Measurements from ENCODE around the gene MS4A10.
A peak's percentile ranks its signal among the peaks of the same experiment; 100 is the strongest.
"Not testable (repeated sequence)": the region's sequence is repeated elsewhere in the genome, so short reads cannot be mapped to it uniquely, and the experiment has no call there.

Gene MS4A10

GRCh38 chr11:60785136-60785535 is at the start of gene MS4A10:
TSS of gene MS4A10 (plus strand) at chr11:60785333. CDS start at chr11:60790336, 5,003 bp downstream.
- DNase-seq = no peak

- DNase-seq = no peak
Measured at GRCh38 chr11:60739114-60739513, 46.0 kb upstream of the MS4A10 start.

DNA sequence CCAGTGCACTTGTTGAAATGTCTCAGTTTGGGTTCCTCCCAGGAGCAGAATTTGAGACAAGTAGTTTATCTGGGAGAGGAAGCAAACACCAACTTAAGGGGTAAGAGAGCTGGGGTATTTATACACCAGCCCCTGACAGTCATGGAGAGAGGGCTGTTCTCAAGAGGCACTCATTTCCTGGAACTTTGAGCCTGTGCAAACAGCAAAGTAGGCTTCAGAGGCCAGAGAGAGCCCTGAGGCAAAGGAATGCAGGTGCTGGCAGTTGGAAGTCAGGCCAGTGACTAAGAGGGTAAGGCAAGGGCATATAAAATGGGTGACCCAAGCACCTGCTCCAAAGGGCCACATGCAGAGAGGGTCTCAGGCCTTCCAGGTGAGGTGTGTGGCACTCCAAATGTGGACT is 44.6 kb upstream of the MS4A10 start:
- no peak for DNase-seq

GRCh38 chr11:60741421-60741820 is 43.7 kb upstream of the MS4A10 start:
- DNase-seq = no peak

GRCh38 chr11:60743058-60743457 is 42.1 kb upstream of the MS4A10 start:
- no peak for DNase-seq

DNA sequence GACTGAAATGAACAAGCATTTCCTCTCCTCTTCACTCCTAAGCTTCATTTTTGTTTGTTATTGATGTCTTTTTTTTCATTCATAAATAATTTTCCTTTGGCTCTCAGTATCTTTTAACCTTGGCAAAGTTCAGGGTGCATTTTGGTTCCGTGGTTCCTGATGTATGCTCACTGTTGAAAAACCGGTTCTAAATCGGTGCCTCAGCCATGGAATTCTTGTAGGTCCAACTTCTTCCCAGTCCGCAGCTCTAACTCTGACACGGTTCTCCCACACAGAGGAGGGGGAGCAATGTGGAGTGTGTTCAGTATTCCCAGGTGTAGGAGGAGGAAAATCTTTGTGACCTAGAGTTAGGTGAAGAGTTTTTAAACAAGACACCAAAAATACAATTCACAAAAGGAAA is 41.0 kb upstream of the MS4A10 start:
- no peak for DNase-seq

DNA sequence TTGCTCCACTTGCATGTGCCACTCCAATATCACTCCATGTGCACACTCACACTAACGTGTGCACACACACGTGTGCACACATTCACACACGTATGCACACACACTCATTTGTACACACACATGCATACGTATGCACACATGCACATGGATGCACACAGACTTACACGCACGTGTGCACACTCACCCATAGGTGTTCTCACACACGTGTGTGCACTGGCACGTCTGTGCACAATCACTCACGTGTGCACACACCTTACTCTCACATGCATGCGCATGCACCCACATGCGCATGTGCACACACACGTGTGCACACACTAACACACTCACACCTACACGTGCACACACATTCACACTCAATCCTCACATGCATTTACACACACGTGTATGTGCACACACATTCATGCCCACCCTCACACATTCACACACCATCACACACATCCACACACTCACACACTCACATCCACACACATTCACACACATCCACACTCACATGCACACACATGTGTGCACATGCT is 37.7 kb upstream of the MS4A10 start:
- DNase-seq = no peak

DNA sequence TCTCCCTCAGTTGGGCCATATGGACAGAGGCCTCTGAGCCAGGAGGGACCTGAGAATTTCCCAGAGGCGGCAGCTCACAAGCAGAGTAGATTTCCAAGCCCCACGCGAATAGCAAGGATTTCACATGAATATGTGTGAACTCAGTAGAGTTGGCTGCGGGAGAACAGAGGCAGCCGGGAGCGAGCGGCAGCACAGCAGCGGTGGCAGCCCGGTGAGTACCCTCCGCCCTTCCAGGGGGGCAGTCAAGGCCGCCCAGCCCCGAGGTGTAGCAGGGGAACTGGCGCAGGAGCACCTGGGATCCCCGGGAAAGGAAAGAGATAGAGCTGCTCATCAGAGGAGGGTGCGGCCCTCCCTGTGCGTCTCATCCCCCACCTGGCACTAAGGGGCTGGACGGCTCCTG is 36.9 kb upstream of the MS4A10 start:
- DNase-seq = no peak

DNA sequence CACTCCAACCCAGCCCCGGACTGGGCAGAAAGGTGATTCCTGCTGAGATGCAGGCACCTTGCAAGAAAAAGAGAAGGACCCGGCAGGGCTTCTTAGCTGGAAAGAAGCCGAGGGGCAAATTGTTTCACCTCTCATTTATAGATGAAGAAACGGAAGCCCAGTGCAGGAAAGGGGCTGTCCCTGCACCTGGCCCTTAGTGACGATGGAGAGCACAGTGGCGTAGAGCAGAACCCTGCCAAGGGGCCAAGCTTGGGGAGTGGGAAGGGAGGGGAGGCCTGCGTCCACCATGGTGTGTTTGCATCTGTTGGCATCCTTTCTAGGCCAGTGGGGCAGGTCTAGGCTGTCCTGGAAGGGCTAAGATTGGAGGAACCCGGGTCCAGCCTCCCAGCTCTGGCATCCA is 36.3 kb upstream of the MS4A10 start:
- no peak for DNase-seq

DNA sequence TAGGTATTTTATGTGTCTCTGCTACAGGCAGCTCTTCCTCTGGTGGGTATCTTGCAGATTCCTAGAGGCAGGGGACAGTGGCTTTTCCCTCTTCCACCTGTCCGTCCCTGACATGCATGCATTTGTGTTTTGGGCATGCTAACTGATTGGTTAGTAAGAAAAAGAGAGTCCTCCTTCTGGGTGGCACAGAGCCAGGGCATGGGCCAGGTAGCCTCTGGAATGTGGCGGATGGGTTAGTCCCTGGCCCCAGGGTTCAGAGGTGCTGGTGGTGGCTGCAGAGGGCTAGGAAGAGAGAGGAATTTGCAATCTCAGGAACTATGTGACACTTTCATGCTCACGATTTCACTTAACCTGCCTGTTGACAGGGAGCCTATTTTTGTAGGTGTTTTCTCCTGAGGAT is 34.2 kb upstream of the MS4A10 start:
- DNase-seq = no peak

DNA sequence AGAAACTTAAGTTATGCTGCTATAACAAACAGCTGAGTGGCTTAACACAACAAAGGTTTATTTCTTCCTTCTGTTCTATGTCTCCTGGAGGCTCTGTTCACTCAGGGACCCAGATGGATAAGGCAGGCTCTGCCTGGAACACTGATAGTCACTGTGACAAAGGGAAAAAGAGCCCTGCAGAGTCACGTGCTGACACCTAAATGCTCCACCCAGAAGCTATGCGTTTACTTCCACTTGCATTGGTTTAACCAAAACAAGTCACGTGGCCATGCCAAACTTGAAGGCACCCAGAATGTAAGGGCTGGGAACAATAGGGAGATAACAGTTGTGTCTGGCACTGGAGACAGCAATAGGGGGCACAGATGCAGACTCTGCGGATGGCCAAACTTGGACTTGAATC is 31.8 kb upstream of the MS4A10 start:
- DNase-seq = no peak

DNA sequence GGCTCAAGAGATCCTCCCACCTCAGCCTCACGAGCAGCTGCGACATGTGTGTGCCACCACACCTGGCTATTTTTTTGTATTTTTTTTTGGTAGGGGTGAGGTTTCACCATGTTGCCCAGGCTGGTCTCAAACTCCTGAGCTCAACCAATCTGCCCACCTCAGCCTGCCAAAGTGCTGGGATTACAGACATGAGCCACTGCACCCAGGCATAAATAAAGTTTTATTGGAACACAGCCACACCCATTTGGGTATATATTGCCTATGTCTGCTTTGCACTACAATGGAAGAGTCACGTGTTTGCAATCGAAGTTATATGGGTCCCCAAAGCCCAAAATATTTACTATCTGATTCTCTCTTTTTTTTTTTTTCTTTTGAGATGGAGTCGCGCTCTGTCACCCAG is 30.2 kb upstream of the MS4A10 start:
- no peak for DNase-seq

DNA sequence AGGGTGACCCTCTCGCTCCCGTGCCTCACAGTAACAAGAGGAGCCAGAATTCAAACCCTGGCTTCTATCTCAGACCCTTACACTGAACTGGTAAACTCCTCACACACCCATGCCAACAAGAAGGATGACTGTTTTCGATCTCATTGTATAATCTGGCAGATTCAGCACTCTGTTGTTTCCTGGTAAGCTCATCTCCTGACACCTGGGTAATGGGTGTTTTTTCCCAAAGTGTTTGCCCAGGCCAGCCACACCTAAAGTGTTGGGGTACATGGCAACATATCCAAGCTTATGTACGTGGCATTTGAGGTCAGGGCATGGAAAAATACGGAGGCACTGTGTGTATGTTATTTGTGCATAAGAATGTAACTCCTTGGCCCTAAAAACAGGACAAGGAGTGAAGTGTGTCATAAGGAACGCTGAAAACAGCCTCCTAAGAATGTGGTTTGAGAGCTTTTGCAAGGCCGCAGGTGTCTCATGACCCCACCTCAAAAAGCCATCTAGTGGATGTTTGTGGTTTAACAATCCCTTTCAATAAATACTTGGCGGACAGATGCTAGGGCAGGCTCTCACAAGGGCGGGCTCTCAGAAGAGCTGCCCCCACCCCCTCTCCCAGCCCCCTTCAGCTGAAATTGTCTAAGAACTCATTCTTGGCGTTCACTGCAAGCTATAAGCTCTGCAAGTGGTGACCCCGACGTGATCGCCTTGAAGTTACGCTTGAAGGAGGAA is 28.7 kb upstream of the MS4A10 start, which contains the start of gene MS4A15:
Gene MS4A15, plus strand, starts transcription at position 561 of the 726 bp plus-strand sequence. CDS start 6,867 bp downstream, outside the sequence.
- DNase-seq = peak; percentile 72

DNA sequence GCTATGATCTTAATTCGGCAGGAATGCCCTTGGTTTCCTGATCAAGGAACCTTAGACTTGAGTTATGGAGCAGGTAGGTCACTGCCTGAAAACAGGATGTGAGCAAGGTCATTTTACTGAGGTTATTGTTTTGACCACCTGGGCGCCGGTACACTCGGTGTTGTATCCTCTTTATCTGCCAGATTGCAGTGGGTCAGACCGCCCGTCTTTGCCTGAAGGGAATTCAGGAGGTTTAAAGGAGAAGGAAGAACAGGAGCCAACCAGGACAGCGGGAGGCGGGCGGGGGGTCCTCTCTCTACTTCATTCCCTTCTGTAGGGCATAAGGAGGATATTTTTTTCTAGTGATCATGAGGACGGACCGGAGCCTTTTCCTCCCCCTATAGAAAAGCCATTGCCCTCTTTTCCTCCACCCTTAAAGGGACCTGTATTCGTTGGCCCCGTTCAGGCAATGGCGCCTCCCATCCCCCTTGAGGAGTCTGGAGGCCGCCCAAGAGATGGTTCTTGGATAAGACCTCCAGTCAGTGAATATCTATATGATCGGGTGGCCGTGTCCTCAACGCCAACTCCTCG is 27.8 kb upstream of the MS4A10 start:
- no peak for DNase-seq

DNA sequence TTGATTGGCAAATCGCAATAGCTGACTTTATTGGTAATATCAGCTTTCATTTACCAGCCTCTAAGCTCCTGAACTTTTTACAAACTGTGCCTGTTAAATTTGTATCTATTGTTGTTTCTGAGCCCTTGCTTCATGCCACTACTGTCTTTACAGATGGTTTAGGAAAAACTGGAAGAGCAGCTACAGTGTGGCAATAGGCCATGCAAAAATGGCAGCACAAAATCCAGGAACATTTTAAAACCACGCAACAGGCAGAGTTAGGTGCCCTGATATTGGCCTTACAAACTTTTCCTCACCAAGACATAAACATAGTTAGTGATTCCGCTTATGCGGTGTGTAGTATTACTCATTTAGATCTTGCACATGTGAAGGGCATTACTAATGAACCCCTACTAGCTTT is 26.5 kb upstream of the MS4A10 start:
- not testable (repeated sequence) for DNase-seq

DNA sequence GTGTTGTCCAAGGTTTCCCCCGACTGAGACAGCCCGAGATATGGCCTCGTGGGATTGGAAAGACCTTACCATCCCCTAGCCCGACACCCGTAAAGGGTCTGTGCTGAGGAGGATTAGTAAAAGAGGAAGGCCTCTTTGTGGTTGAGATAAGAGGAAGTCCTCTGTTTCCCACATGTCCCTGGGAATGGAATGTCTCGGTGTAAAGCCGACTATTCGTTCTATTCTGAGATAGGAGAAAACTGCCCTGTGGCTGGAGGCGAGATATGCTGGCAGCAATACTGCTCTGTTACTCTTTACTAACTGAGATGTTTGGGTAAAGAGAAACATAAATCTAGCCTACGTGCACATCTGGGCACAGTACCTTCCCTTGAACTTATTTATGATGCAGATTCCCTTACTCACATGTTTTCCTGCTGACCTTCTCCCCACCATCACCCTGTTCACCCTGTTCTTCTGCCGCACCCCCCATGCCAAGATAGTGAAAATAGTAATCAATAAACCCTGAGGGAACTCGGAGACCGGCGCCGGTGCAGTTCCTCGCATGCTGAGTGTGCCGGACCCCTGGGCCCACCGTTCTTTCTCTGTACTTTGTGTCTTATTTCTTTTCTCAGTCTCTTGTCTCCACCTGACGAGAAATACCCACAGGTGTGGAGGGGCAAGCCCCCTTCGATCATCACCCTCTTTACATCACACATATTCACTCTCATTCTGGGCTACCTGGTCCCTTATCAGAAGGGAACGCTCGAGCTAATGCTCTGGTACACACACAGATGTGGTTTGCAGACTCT is 25.5 kb upstream of the MS4A10 start:
- not testable (repeated sequence) for DNase-seq

GRCh38 chr11:60761436-60762190 is 23.5 kb upstream of the MS4A10 start:
- DNase-seq = no peak

- peak; percentile 46 for DNase-seq
Measured at GRCh38 chr11:60762851-60763691, 22.1 kb upstream of the MS4A10 start.

DNA sequence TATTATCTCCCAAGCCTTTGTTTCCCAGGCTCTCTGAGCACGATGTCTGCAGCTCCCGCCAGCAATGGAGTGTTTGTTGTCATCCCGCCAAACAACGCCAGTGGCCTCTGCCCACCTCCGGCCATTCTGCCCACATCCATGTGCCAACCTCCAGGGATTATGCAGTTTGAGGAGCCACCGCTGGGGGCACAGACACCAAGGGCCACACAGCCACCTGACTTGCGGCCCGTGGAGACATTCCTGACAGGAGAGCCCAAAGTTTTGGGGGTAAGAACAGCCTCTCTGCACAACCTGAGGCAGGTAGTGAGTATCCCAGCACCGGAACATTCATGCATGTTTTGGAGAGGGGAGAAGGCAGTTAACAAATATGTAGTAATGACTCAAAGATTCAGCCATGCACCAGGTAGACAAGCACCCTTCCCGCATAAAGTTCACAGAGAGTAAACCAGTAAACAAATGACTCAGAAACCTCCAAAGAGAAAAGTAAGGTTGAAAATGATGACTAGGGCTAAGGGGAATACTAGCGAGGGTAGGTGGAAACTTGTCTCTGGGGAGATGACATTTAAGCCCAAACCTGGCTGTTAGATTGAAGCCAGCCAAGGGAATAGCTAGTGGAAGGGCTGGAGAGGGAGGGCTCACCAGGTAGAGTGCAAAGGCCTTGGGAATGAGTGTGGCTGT is 21.3 kb upstream of the MS4A10 start:
- no peak for DNase-seq

GRCh38 chr11:60764879-60765278 is 20.3 kb upstream of the MS4A10 start:
- DNase-seq = no peak

GRCh38 chr11:60765355-60765754 is 19.8 kb upstream of the MS4A10 start:
- DNase-seq = no peak

Data from NCI-H82 (cell line).